ENCODE data around the gene AGBL1.
"Not testable (repeated sequence)": the region's sequence is repeated elsewhere in the genome, so short reads cannot be mapped to it uniquely, and the experiment has no call there.

The AGBL1 gene

DNA sequence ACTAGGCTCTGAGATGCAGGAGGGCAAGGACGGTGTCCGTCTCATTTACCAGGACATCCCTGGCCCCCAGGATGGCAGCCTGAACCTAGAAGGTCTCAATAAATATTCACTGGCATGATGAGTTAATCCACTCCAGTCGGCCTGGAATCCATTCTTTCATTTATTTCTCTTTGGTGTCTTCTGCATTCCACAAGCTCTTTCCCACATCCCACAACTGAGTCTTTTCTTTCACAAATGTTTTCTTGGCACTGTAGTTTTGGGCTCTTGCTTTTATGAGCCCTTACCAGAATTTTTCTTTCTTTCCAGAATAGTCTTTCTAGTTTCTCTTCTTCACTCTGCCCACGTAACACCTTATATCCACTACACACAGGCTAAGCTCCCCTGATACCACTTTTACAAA, 778.0 kb downstream of the AGBL1 start:
- Mint-ChIP-seq H3K9me3 (no peaks in the 10 kb centered on the region), H3K4me3 (no peak overlapping the region), H3K36me3 (no peaks in the 10 kb centered on the region), H3K27me3 (no peaks in the 10 kb centered on the region), H3K4me1 (no peaks in the 10 kb centered on the region), H3K27ac (no peak overlapping the region)
- CTCF ChIA-PET, result no interaction called here
- no peak for DNase-seq

DNA sequence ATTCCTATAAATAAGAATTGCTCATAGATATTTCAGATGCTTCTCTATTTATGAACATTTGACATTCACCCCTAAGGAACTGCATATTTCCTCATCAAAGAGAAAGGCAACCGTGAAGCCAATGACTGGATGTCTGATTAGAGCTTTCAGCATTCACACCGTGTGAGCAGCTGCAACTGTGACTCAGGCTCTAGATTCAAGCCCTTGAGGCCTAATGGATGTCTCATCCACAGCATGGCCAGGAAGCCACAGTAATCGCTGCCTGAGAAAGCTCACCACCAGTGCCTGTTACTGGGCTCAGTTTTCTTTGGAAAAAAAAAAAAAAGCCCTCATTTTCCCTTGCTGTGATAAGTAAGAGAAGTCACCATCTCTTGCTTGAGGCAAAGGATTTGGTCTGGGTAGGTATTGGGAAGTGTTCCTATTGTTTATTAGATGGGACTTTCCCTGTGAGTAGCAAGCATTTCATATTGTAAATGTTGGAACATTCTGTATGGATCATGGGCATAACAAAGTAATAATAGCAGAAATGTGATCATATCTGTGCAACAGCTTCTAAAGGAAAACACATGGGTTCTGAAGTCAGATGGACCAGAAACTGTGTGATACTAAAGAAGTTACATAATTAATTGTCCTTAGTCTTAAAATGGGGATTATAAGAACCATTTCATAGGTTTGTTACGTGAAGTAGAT, 783.7 kb downstream of the AGBL1 start:
- Mint-ChIP-seq H3K27ac (no peak overlapping the region), H3K4me3 (no peak overlapping the region), H3K27me3 (no peaks in the 10 kb centered on the region), H3K4me1 (no peaks in the 10 kb centered on the region), H3K9me3 (no peaks in the 10 kb centered on the region), H3K36me3 (no peaks in the 10 kb centered on the region)
- DNase-seq, result no peak
- CTCF ChIA-PET, result no interaction called here

DNA sequence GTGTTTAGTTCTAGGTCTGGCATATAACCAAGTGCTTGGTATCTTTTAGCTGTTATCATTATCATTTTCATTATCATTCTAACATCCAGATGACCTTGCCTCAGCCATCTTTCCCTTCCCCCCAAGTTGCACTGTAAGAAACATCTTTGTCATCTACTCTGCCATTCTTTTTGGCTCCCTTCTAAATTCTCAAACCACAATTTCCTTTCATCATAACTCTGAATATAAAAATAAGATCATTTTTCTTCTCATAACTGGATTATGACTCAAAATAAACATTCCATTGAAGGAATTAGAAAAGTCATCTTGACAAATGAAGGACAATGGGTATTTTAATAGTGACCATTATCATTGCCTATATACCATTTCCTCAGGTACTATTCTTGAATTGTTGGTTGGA, 786.2 kb downstream of the AGBL1 start:
- Mint-ChIP-seq H3K27me3 (no peaks in the 10 kb centered on the region), H3K27ac (no peak overlapping the region), H3K9me3 (no peaks in the 10 kb centered on the region), H3K4me3 (no peak overlapping the region), H3K36me3 (no peaks in the 10 kb centered on the region), H3K4me1 (no peaks in the 10 kb centered on the region)
- CTCF ChIA-PET, result no interaction called here
- no peak for DNase-seq

DNA sequence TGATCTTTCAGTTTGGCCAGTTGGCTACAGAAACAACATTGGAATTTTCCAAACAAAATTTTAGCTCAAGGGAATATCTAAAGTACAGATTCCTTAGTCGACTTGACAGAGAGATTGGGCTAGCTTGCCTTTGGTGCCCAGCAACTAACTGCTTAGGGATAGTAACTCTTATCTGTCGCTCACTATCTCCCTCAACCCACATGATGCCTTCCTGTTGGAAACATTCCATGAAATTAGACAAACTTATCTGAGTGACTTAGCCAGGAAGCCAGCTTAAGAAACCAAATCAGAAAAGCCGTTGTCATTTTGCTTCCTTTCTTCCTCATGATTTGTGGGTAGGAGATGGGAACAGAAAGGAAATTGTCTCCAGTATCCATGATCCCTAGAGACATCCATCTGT, 791.2 kb downstream of the AGBL1 start:
- no peak overlapping the region for H3K4me3 Mint-ChIP-seq
- CTCF ChIA-PET, result no interaction called here
- DNase-seq, result no peak
- no peaks in the 10 kb centered on the region for H3K36me3 Mint-ChIP-seq
- H3K27ac Mint-ChIP-seq, result no peak overlapping the region
- H3K4me1 Mint-ChIP-seq, result no peaks in the 10 kb centered on the region
- no peaks in the 10 kb centered on the region for H3K27me3 Mint-ChIP-seq
- no peaks in the 10 kb centered on the region for H3K9me3 Mint-ChIP-seq

DNA sequence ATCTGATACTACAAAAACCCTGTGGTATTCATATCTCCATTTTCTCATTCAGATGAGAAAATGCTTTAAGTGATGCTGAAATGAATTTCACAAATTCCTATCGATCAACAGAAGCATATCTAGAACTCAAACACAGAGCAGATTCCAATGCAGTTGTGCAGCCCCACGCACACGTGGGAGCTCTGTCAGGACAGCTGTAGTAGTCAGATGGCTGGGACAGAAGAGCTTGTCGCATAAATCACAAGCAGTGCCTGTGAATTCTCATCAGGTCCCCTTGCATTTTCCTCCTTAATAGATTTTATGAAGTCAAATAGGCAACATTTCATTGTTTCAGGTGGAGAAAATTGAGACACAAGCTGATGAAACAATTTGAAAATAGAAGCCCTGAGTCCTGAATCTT, 792.3 kb downstream of the AGBL1 start:
- no peaks in the 10 kb centered on the region for H3K9me3 Mint-ChIP-seq
- CTCF ChIA-PET, result no interaction called here
- no peaks in the 10 kb centered on the region for H3K4me1 Mint-ChIP-seq
- no peaks in the 10 kb centered on the region for H3K27me3 Mint-ChIP-seq
- no peak overlapping the region for H3K4me3 Mint-ChIP-seq
- no peak overlapping the region for H3K27ac Mint-ChIP-seq
- no peaks in the 10 kb centered on the region for H3K36me3 Mint-ChIP-seq
- DNase-seq, result no peak

DNA sequence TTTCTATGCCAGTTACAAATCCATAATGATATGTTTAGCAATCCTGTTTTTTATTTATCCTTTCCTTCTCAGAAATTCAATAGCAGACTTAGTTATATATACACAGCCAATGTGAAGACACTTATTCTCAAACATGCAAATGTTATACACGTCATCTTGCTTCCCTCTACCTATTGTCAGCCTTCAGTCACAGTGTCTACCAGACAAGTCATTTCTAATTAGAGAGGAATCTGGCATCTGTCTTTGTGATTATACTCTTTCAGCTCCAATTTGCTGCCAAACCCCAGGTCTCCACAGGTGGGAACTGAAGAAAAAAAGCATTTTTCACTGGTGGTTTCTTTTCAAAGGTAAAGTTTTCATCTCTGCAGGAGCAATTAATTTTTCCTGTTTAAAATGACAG, 793.1 kb downstream of the AGBL1 start:
- no peak for DNase-seq
- Mint-ChIP-seq H3K36me3 (no peaks in the 10 kb centered on the region), H3K27ac (no peak overlapping the region), H3K9me3 (no peaks in the 10 kb centered on the region), H3K27me3 (no peaks in the 10 kb centered on the region), H3K4me1 (no peaks in the 10 kb centered on the region), H3K4me3 (no peak overlapping the region)
- CTCF ChIA-PET, result no interaction called here

DNA sequence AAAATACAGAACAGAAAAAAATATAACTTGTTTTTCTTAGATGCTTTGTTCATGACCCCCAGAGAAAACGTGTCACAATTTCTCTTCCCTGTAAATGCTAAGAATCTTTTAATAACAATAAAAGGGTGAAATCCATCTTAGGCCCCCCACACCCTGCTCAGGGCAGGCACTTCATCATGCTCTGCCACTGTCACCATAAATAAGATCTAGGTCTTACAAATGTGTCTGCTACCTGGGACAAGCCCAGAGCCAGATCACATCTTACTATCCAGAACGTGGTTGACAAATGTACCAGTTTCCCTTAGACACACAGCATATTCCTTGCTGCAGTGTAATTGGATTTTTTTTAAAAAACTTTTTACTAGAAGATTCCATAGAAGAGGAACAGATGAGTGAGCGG, 795.4 kb downstream of the AGBL1 start:
- no peak overlapping the region for H3K4me3 Mint-ChIP-seq
- no peaks in the 10 kb centered on the region for H3K9me3 Mint-ChIP-seq
- H3K27me3 Mint-ChIP-seq, result no peaks in the 10 kb centered on the region
- no peak overlapping the region for H3K27ac Mint-ChIP-seq
- no peak for DNase-seq
- no peaks in the 10 kb centered on the region for H3K36me3 Mint-ChIP-seq
- CTCF ChIA-PET, result no interaction called here
- H3K4me1 Mint-ChIP-seq, result no peaks in the 10 kb centered on the region

DNA sequence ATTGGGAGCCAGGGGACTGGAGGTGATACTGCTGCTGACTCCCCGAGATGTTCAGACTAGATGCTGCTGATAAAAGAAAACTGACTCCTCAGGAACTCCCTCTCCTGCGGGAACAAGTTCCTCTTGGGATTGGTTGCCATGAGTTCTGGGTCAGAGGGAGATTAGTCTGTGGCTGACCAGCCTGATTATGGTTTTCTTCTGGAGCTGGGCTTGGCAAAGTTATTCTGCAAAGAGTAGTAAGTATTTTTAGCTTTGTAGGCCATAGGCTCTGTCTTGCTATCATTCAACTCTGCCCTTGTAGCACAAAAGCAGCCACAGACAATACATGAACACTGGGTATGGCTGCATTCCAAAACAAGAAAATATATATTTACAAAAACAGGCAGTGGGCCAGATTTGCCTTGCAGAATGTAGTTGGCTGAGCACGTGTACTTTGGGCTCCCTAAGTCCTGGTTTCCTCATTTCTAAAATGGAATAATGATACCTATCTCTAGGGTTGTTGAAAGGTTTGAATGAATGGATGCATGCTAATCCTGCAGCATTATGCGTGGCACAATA, 796.8 kb downstream of the AGBL1 start:
- H3K36me3 Mint-ChIP-seq, result no peaks in the 10 kb centered on the region
- DNase-seq, result no peak
- no peak overlapping the region for H3K4me3 Mint-ChIP-seq
- CTCF ChIA-PET, result no interaction called here
- no peaks in the 10 kb centered on the region for H3K4me1 Mint-ChIP-seq
- no peak overlapping the region for H3K27ac Mint-ChIP-seq
- no peaks in the 10 kb centered on the region for H3K9me3 Mint-ChIP-seq
- no peaks in the 10 kb centered on the region for H3K27me3 Mint-ChIP-seq

DNA sequence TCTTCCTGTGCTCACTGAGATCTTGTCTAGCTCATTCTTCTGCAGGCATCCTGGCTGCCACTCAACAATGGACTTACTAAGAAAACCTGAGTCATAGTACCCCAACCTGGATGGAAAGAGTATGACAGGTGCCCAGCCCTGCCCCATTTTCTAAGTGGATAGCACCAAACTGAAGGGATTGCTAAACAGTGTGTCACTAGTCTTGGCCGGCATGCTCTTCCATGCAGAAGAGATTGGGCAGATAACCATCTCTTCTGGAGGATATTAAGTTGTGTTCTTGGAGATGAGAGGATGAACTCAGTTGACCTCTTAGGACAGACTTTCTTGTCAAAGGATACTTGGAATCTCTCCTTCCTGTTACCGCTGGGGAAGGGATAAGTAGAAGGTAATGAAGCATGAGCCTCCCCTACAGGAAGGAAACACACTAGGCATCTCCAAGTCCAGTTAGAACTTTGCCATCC, 797.5 kb downstream of the AGBL1 start:
- no peak for DNase-seq
- no peaks in the 10 kb centered on the region for H3K9me3 Mint-ChIP-seq
- no peaks in the 10 kb centered on the region for H3K4me1 Mint-ChIP-seq
- H3K36me3 Mint-ChIP-seq, result no peaks in the 10 kb centered on the region
- CTCF ChIA-PET, result no interaction called here
- no peak overlapping the region for H3K4me3 Mint-ChIP-seq
- no peaks in the 10 kb centered on the region for H3K27me3 Mint-ChIP-seq
- no peak overlapping the region for H3K27ac Mint-ChIP-seq

DNA sequence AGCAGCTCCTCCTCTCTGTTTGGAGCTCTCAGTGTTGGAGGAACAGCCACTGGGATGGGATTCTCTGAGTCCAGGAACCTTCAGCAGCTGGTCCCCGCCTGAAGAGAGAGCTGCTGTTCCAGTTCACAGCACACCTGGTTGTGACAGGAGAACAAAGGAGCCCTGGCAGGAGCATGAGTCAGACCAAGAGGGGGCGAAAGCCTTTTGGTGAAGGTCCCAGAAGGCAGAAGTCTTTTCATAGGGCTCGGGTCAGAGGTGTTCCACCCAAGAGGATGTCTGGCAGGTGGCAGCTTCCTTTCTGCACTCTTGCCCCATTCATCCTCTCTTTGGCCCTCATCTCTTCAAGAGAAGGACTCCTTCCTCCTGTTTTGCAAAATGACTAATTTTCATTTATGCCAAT, 799.2 kb downstream of the AGBL1 start:
- H3K36me3 Mint-ChIP-seq, H3K27me3 Mint-ChIP-seq: not testable (repeated sequence)

DNA sequence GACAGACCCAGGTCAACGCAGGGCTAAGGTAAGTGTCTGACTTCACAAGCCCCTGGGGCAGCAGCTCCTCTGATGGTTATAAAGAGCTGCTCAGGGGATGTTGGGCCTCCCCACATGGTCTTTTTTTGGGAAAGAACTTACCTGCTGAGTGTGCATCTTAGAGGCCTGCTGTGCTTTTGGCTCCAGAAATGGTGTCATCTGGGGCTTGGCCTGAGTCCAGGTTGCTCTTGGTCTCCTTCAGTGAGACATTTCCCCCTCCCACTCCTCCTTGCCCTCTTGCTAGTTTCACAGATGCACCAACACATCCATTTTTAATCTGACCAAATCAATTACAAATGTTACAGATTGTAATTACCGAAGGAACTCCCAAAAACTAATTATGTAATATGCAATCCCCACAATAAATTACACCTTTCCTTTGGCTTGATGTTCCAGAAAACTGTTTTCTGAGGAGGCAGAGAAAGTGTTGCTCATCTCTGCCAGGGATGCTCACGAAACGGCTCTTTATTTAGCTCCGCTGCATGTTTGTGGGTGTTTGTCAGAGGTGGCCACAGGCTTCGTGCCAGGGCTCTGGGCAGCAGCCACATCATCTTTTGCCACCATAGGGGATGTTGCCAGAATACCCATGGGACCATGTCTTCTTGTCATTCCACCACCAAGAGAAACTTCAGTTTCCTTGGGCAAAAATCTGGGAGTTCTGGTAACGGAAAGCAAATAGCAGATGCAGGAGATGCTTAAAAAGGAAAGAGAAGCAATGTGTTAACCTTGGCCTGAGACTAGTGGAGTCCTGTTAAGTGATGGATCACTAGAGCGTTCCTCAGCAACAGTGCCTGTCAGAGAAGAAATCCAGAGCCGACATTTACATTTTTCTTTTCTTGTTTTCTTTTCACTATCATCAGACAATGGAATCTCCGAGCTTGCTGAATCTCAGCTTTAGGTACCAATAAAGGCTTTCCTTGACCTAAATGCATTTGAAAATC, 799.9 kb downstream of the AGBL1 start:
- Mint-ChIP-seq H3K27ac (no peak overlapping the region), H3K4me3 (no peak overlapping the region), H3K4me1 (no peaks in the 10 kb centered on the region), H3K36me3 (no peaks in the 10 kb centered on the region), H3K9me3 (no peaks in the 10 kb centered on the region), H3K27me3 (no peaks in the 10 kb centered on the region)
- no peak for DNase-seq
- CTCF ChIA-PET, result no interaction called here

More for the DNA sequence above, 799.2 kb downstream of the AGBL1 start:
- CTCF ChIA-PET, H3K4me1 Mint-ChIP-seq, H3K4me3 Mint-ChIP-seq, H3K9me3 Mint-ChIP-seq, DNase-seq, H3K27ac Mint-ChIP-seq: not testable (repeated sequence)

DNA sequence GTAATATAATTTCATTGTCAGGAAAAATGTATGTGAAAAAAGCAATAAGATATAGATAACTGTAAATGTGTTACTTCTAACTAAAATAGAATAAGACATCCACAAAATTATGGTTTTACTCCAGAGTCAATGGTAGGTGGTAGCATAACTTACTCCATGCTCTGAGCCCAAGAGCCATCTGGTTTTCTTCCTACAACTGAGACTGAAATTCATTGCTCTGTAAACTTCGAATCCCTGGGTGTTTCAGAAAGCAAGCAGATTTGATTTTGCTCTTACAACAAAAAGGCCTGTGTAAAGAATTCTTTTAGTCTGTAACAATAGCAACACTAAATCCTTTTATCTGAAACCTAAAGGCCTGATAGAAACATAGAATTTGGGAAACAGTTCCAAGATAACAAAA, 805.9 kb downstream of the AGBL1 start:
- Mint-ChIP-seq H3K27ac (no peak overlapping the region), H3K36me3 (no peaks in the 10 kb centered on the region), H3K27me3 (no peaks in the 10 kb centered on the region), H3K4me3 (no peak overlapping the region), H3K4me1 (no peaks in the 10 kb centered on the region), H3K9me3 (no peaks in the 10 kb centered on the region)
- CTCF ChIA-PET, result no interaction called here
- DNase-seq, result no peak

DNA sequence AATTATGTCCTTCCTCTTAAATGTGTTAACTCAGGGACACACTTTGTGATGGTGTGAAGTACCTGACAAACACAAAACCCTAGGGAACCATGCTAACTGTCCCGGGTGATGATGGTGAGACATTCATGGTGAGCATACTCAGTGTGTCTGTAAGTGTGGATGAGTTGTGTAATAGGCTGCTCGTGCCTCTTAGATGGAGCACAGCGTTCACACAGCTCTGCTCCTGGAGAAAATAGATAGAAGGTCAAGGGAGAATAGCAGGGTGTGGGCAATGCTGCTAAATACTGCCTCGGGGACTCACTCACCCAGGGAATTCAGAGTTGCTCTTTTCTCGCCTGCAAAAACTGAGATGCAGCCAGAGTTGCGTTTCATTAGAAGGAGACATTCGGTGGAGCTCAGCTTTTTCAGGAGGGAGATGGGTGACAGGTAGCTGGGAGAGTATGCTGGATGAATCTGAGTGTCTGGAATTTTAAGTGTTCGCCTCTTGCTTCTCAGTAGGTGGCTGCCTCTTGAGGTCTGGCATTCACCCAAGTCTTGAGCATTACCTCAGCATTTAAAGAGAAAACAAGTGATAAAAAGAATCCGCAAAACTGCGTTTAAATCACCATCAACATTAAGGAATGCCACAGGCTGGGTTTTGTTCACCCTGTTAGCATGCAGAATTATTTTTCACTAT, 813.2 kb downstream of the AGBL1 start:
- H3K27ac Mint-ChIP-seq, result no peak overlapping the region
- DNase-seq, result no peak
- no peaks in the 10 kb centered on the region for H3K27me3 Mint-ChIP-seq
- H3K4me3 Mint-ChIP-seq, result no peak overlapping the region
- no peaks in the 10 kb centered on the region for H3K4me1 Mint-ChIP-seq
- no peaks in the 10 kb centered on the region for H3K9me3 Mint-ChIP-seq
- H3K36me3 Mint-ChIP-seq, result no peaks in the 10 kb centered on the region
- CTCF ChIA-PET, result no interaction called here

DNA sequence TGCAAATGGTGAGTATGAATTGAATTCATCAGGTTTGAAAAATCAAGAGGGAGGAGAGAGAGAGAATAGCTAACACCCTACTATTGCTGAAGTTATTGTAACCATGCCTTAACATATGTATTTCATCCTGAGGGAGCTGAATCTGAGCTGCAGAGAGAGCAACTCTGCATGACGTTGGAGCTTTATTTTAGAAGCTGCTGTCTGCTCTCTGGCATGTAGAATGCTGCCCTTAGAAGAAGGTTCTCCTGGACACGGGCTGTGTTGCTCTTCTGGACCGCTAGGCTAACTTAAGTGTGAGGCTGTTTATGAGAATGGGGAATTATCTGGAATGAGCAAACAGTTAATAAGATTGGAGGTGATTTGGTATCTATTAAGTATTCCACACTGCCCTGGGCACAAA, 814.6 kb downstream of the AGBL1 start:
- Mint-ChIP-seq H3K9me3 (no peaks in the 10 kb centered on the region), H3K27me3 (no peaks in the 10 kb centered on the region), H3K36me3 (no peaks in the 10 kb centered on the region), H3K4me1 (no peaks in the 10 kb centered on the region), H3K27ac (no peak overlapping the region), H3K4me3 (no peak overlapping the region)
- no peak for DNase-seq
- CTCF ChIA-PET, result no interaction called here
